HG03135 (cell line): ENCODE results near the gene POLE3.
"Not testable (repeated sequence)": the region's sequence is repeated elsewhere in the genome, so short reads cannot be mapped to it uniquely, and the experiment has no call there.

Experiments used
- ATAC-seq: cut with Tn5 transposase; IDR thresholded peaks from one replicate; pipeline ENCODE4 v1.9.1; 2021; ENCODE audit warnings: mild to moderate bottlenecking, moderate library complexity; ENCODE audit not compliant: unreplicated experiment

The POLE3 gene

GRCh38 chr9:113410207-113410864 lies at the start of gene POLE3, which contains the start of gene C9orf43:
TSS of gene POLE3 (minus strand) at chr9:113410675. CDS start at chr9:113410293, 382 bp downstream.
TSS of gene C9orf43 (plus strand) at chr9:113410747. CDS start at chr9:113413494, 2,747 bp downstream.
- ATAC-seq, result peak; percentile 93

GRCh38 chr9:113456235-113456634 lies 45.8 kb upstream of the POLE3 start:
- no peak for ATAC-seq

GRCh38 chr9:113454914-113455761 lies 44.7 kb upstream of the POLE3 start:
- no peak for ATAC-seq

GRCh38 chr9:113452113-113452605 lies 41.7 kb upstream of the POLE3 start:
- no peak for ATAC-seq

- ATAC-seq, result no peak
These were observed 38.9 kb upstream of the POLE3 start for GRCh38 chr9:113449376-113449775.

GRCh38 chr9:113446323-113446740 lies 35.9 kb upstream of the POLE3 start:
- no peak for ATAC-seq

GRCh38 chr9:113444736-113445135 lies 34.3 kb upstream of the POLE3 start:
- no peak for ATAC-seq

- not testable (repeated sequence) for ATAC-seq
These were observed 27.2 kb upstream of the POLE3 start for GRCh38 chr9:113437716-113438115.

GRCh38 chr9:113436728-113437515 lies 26.4 kb upstream of the POLE3 start:
- no peak for ATAC-seq

- no peak for ATAC-seq
These were observed 20.7 kb upstream of the POLE3 start for GRCh38 chr9:113431191-113431590.

- no peak for ATAC-seq
These were observed 17.7 kb upstream of the POLE3 start for GRCh38 chr9:113428062-113428615.

GRCh38 chr9:113427629-113428028 lies 17.2 kb upstream of the POLE3 start:
- no peak for ATAC-seq

- ATAC-seq, result no peak
These were observed 16.2 kb upstream of the POLE3 start for GRCh38 chr9:113426701-113427100.

GRCh38 chr9:113425072-113425471 lies 14.6 kb upstream of the POLE3 start:
- no peak for ATAC-seq

- no peak for ATAC-seq
These were observed 11.3 kb upstream of the POLE3 start for GRCh38 chr9:113421726-113422125.

GRCh38 chr9:113417370-113417769 lies 6.9 kb upstream of the POLE3 start:
- ATAC-seq, result no peak

- peak; percentile 97 for ATAC-seq
These were observed 5.8 kb upstream of the POLE3 start for GRCh38 chr9:113416149-113416721.

- peak; percentile 18 for ATAC-seq
These were observed 630 bp downstream of the POLE3 start for GRCh38 chr9:113409883-113410206.

GRCh38 chr9:113409481-113409880 lies 994 bp downstream of the POLE3 start:
- ATAC-seq, result no peak

GRCh38 chr9:113406873-113407511 lies 3.5 kb downstream of the POLE3 start:
- peak; percentile 38 for ATAC-seq
